PC-3 (cell line): ENCODE measurements around the gene TNFRSF25.

Experiments used
- CTCF ChIP-seq: fragments of 300-600 bp; sonication (generic); conservative IDR thresholded peaks from 2 replicates; pipeline ENCODE4 v1.5.1; 2017; ENCODE audit warnings: antibody characterized with exemption, low read depth, mild to moderate bottlenecking, low read length
- EZH2 ChIP-seq: fragments of 300-600 bp; sonication (generic); IDR thresholded peaks from one replicate; pipeline ENCODE4 v1.6.1; 2017; ENCODE audit warnings: antibody characterized with exemption, mild to moderate bottlenecking, low read length; ENCODE audit not compliant: unreplicated experiment

GRCh38 chr1:6511561-6512244 is 45.7 kb upstream of the TNFRSF25 start:
- TF ChIP-seq CTCF (no peak), EZH2 (no peak)
